Measurements from ENCODE around the gene DDR2.

Gene DDR2

DNA sequence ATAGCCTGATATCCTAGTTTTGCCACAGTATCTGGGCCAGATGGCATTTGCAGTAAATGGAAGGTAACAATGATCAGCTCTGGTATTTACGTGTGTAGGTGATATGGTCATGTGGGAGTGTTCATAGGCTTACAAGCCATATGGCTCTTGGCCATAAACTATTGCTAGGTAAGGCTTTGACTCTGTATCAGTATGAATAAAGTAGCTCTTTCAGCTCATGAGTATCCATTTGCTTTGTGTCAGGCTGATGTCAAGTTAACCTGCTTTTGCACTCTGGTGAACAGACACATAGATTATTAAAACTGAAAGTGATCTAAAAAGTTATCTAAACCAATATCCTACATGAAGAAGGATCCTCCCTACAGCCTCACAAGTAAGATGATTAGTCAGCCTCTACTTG is 69.0 kb downstream of the DDR2 start:
- DNase-seq: peak in 1 of 2 experiments; percentile 74

DNA sequence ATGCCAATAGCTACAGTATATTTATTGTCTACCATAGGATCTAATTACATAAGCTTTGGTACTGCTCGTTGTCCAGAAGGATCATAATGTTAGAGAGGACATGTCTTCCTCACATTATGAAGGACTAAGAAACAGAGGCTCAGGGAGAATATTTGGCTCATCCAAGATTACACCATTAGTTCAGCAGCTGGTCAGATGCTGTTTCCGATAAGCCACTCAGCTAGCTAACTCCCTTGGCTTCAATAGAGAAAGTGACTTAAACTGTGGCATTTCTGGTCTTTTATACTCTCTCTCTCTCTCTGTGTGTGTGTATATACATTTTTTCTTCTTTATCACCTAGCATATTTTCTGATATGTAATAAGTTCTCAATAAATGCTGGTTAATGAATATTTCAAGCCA is 70.4 kb downstream of the DDR2 start:
- DNase-seq: no peak

DNA sequence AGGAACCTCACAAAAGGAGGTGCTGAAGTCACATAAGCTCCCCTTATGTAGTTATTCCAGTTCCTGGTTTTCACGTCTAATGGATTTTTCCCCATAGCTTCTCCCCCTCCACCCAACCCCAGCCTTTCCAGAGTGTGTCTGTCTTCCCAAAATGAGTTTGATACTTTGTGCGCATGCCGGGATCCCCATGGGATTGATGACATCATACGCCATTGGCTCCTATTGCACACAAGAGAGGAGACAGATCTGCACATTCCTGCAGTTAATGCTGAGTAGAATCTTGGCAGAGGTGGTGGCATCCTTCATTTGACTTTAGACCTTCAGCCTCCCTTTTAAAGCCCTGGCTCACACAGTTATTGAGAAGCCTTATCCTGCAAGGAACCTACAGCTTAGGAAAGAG is 71.4 kb downstream of the DDR2 start:
- DNase-seq: no peak

DNA sequence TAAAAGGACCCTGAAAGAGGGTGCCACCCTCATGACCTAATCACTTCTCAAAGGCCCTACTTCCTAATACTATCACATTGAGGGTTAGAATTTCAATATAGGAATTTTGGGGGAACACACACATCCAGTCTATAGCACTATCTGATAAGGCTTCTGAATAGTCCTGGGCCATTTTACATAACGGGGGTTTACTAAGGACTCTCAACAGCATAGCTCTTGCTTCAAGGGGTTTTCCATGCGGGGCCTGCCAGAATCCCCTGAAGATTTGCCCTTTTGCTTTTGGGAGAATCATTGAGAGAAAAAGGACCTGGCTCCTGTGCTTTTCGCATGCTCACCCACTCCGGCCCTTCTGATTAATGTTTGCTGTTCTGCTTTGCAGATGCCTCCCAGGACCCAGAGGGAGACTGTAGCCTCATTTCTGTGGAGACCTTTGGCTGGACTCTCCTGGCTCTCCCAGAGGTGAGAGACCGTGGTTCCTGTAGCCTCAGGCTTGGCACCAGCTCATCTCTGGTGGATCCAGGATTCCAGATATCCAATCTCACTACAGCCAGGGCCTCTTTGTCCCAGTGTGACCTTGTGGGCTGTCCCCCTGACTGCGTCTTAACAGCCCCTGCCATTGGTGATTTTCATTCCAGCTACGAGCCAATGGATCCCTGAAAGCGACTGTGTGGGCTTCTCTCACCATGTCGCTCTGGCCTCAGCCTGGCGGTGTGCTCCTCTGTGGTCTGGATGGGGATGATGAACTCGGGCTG is 72.6 kb downstream of the DDR2 start:
- DNase-seq: no peak

DNA sequence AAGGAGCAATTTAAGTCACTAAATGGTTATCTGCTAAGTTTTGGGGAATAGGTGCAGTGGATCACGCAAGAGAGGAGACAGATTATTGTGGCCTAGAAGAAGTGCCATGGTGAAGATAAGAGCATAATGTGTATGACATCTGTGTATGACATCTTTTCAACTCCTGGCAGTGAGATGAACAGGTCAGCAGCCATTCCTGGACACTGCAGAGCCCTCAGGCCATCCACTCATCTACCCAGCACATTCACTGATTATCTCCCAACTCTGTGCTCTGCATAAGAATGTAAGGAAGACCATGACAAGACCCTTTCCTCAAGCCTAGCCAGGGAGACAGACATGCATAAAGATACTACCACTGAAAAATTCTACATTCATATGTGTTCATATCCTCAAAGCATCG is 73.7 kb downstream of the DDR2 start:
- DNase-seq: no peak

DNA sequence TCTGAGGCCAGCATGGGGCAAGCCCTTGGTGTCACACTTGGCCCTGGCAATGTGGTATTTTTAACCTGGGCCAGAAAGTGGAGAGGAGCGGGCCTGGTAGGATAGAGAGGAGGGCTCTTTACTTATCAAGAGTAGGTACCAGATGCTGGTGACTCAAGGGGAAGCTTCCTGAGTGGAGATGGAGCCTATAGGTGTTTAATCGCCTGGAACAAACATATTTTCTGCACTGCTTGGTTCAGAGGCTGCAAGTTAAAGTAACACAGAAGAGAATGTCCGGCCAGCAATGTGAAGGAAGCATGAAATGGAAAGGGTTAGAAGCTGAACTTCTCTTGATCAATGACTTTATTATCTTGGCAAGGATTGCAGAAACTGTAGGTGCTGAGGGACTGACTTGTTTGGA is 74.3 kb downstream of the DDR2 start:
- DNase-seq: no peak

DNA sequence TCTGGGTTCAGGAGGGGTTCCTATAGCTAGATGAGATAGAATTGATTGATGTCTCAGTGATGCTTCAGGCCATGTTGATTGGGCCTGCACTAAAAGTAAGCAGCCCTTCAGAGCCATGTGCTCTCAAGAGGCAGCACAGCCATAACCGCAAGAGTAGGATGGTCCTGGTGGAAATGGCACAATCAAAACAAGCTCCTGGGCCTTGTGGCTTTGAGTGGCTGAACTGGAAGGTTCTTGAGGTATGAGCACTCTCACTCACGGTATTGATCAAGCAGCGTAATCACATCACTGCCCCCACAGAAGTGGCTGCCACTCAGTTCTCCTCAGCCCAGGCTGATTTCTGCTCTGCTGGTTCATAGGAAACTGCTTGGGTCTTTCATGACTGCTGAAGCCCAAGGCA is 76.0 kb downstream of the DDR2 start:
- DNase-seq: no peak

DNA sequence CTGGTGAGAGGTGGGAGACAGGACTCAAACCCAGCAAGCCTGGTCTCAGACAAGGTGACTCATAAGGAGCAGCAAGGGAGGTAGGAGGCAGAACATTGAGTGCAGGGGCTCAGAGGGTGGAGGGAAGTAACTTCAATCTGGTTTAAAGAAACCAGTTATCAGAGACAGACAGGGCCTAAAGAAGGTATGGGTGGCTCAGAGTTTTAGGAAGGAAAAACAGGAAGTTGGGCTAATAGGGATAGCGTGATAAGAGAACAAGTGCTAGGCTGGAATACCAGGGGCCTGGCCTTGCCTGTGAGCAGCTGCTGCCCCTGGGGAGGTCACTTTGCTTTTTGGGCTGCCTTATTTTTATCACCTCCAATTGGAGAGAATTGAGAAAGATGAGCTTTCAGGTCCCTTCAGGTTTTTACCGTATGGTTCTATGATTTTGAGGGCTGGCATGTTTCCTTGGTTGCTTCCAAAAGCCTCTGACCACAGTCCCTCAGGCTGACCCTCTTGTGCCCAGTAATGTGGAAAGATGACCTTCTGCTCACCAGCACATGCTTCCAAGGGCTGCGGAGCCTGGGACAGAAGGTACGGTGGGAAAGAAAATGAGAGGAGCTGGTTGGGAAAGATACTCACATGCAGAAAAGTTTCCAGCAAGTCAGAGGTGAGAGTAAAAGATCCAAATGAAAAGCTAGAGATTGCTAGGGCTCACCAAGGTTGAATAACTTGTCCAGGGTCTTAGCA is 77.0 kb downstream of the DDR2 start:
- no peak for DNase-seq

DNA sequence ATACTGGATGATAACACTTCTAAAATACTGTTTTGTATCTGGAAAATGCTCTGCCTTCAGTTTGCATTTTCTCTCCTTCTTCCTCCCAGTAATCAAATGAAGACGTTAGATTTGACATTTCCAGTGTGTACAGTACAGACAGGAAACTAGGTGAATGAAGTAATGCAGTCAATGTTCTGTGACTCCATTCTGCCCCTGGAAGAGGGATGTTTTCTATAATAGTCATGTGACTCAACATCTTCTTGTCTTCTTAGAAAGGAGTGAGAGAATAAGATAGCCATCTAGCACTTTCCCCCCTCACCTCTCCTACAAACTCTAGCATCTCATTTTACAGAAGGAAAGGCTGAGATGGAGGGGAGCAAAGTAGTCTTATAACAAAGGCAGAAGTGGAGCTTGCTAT is 77.6 kb downstream of the DDR2 start:
- no peak for DNase-seq

DNA sequence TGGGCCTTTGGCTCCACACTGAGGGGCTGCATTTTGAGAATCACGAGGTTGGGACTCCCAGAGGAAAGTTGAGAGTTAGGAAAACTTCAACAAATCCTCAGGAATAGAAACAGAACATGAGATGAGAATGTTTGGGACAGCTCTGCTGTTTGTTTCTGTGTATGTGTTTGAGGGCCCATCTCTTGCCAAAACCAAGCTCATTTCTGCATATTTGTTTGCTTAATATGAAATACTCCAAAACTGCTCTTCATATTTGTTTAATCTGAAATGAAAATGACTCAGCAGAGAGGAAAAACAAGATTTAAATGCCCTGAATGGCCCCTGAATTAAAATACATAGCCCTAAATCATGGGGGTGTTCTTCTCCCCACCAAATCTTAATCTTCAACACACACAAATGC is 78.1 kb downstream of the DDR2 start:
- DNase-seq: no peak

DNA sequence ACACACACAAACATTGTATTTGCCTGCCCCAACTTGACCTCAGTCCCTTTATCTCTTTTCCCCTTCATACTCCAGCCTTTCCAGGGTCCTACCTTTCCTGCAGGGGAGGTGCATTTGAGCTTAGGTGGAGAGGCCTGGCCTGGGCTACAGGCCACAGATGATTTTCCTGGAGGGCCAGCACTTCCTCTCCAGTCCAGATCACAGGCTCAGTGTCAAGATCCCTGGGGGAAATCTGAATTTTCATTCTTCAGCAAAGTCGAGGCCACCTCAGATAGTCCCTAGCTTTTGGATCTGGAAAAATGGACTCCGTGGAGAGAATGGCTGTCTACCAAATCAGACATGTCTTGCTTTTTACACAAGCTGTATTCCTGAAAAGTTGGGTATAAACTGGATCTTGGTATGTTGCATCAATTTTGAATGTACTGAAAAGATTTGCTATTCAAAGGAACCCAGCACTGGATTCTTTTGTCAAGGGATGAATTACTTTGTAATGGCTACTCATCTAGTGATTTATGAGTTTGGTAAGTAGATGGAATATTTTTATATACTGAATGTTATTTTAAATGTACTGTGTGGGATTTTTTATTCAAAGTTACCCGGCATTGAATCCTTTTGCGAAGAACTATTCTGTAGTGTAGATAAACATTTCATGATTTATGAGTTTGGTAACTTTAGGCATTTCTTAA is 78.7 kb downstream of the DDR2 start:
- DNase-seq: no peak

DNA sequence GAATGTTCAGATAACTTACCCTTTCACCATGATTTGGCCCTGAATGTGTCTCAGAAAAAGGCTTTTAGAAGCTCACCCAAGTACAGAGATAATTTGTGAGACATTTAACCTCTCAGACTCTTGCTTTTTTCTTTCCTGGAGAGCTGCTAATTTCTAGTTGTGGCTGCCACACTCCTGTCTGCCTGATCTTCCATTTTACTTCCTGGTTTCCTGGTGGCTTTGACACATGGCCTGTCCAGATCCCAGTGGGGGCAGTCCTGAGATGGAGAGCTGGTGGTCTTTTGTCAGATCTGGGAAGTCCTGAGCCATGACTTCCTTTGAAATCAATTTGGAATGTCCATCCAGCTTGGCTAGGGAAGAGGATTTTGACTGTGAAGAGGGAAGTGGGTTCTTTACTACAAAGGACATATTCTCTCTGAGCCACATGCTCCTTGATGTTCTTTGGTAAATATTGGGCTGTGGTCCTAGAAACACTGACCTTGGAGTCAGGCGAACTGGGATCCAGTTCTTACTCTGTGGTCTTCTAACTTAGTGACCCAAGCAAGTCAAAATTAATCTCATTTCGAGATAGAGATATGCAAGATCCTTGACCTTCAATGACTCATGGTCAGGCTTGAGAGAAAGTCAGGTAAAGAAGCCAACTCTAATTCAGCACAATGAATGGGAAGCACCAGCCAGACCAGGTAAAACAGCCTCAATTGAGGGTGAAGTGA is 80.2 kb downstream of the DDR2 start:
- no peak for DNase-seq

DNA sequence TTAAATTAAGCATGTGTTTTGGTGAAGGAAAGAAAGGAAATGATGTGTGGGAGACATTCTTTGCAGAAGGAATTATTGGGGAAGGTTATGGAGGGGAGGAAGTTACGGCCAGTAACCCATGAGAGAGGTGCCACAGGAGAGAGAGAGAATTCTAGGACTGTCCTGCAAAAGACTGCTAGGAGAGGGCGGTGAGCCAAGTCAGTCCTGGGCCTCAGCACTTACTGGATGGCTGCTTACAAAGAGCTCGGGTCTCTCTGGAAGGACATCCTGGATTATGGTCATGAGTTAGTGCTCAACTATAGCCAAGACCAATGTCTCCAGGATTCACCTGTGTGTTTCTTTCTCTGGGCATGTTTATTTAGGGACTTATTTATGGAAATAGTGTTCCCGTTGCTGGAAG is 83.9 kb downstream of the DDR2 start:
- no peak for DNase-seq

DNA sequence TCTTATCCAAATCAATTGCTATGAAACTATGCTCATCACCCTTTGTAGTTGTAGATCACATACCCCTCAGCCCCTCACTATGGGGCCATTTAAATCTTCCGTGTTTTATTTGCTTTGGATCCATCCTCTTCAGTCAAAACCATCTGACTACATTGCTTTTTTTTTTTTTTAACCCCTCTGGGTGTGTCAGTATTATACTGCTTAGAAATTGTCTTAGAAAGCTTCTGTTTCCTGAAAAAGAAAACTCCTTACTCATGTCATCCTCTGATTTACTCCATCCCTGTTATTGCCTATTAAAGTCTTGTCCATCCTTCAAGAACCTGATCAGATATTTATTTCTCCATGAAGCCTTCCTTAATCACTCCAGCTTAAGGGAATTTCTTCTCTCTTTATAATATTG is 84.3 kb downstream of the DDR2 start:
- DNase-seq: no peak

DNA sequence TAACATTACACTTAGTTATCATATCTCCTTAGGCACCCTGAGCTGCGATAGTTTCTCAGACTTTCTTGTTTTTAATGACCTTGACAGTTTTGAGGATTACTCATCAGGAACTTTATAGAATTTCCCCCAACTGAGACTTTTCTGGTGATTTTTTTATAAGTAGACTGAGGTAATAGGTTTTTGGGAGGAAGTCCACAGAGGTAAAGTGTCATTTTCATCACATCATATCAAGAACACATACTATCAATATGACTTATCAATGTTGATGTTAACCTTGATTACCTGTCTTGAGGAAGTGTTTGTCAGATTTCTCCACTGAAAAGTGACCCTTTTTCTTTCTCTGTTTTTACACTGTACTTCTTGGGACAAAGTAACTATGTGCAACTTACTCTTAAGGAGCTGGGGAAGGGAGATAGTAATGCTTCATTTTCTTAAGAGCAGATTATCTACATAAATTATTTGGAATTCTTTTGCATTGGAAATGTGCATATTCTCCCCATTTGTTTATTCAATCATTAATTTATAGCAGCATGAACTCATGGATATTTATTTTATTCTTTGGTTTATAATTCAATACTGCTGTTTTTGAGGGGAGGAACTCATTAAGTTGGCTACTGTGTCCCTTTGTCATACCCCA is 85.4 kb downstream of the DDR2 start:
- DNase-seq: no peak

DNA sequence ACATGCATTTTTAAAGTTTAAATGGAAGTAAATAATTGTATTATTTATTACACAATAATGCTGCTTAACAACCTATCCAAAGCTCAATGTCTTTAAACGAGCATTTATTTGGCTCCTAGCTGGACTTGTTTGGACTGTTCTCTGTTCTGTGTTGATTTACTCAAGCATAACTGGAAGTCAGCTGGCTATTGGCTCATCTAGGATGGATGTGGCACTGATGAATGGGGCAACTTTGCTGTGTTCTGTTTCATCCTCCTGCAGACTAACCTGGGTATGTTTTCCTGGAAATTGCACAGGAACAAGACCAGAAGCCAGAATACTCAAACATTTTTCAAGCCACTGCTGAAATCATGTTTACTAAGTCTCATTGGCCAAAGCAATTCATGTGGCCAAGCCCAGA is 87.4 kb downstream of the DDR2 start:
- no peak for DNase-seq

DNA sequence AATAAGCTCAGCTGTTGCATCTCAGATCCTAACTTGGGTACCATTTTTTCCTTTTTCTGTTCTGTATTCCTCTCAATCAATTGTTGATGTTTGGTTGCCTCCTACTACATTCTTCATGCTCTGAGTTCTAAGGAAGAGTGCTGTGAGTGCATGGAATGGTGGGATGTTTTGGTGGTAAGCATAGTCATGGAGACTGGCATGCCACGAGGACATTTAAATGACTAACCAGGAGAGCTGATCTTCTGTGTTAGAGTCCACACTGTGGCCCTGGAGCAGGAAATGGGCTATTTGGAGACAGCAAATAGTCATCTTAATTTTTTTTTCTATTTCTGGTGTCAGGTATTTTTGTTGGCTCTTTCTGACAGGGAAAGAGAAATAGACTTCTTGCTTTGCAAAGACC is 88.7 kb downstream of the DDR2 start:
- no peak for DNase-seq

DNA sequence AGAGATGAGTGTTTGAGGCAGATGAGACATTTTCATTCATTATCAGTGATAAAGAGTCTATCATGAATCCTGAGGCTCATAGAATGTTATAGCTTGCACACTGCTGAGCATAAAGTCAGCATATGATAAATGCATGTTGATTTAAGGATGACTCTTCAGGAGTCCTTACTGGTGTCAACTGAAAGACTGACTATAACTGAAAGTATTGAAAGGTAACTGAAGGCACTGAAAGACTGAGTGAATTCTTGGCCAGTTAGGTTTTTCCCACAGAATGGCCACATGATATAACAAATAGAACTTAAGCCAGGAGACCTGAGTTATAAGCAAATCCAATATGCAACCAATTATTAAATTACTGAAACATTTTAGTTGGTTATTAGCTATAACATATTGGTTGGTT is 89.2 kb downstream of the DDR2 start:
- no peak for DNase-seq

DNA sequence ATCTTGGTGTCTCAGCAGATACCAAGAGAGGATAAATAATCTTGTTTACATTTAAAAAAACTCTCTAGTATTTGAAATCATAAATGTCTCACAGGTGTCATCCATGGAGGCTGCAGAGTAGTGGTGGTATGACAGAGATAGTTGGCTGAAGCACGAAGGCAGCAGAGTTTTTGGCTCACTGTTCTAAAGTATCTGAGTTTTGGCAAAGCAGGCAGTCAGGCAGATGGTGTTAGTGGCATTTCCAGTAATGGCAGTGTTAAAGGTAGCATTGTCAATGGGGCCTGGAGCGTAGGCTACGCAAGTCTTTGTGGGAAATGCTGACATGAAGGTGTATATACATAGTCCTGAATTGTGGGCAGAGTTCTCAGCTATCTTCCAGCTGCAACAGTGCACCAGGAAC is 89.8 kb downstream of the DDR2 start:
- no peak for DNase-seq

DNA sequence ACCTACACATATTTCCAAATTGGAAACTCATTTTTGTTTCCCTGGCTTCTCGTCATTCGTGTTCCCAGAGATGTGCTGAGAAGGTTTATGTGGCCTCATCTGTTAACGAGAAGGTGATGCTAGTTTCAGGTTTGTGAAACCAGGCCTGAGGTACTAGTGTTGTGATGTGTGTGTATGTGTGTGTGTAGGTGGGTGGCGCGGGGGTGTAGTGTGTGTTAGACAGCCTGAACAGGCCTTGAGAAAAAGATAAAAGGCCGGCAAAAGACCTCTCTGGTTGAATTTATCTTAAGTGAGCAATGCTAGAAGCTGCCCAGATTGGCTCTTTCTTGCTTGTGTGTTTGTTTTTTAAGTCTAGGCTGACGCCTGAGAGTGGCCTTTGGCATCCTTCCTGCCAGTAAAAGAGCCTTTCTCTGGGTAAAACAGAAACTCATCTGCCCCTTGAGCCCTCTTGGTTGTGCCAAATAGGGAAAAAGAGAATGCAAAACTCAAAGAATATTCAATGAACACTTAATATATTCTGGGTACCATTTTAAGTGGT is 92.4 kb downstream of the DDR2 start:
- no peak for DNase-seq

DNA sequence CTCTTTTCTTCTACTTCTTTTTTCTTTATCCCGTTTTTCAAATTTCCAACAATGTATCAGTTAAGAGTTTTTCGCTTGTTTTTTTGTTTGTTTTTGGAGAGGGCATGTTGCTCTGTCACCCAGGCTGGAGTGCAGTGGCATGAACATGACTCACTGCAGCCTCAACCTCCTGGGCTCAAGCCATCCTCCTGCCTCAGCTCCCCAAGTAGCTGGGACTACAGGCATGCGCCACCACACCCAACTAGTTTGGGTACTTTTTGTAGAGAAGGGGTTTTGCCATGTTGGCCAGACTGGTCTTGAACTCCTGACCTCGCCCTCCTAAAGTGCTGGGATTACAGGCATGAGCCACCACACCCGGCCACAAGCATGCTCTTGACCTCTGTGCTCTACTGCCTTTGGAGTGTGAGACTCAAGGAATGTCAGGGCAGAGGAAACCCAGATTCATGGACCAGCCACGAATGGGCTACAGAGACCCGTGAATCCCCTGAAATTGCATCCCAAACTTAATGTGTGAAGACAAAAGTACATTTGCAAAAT is 93.1 kb downstream of the DDR2 start:
- DNase-seq: no peak

DNA sequence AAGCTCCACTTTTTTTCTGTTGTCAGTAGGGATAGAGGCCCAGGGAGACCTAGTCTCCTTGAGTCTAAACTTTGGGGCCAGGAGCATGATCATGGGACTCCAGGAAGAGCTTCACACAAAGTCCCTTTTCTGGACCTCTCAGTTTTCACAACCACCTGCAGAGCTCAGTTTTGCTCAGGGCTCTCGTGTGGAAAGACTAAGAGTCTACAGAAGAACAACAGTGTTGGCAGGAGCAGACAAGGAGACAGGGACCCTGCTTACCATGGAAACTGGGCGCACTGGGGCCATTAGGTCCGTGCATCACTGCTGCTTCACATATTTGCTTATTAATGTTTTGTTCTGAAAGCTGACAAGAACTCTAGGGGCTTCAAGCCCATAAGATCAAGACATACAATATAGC is 94.3 kb downstream of the DDR2 start:
- no peak for DNase-seq
